Caco-2 (cell line): ENCODE measurements around the gene PSTPIP1. TPM values are rescaled to one million over a fixed set of nuclear protein-coding genes. Genes with fewer than 3 reads are reported as not detected.

Experiments used
- BruUV-seq: library from RNA; stranded (reverse); fragments of 400-500 nt; replicated peaks from 2 replicates; lab custom pipeline; 2021; lab: Mats Ljungman, UMichigan
- CTCF ChIA-PET: fragments of 300-600 bp; sonication (Branson Sonifier 250); formaldehyde crosslinking; loops from one replicate; lab custom pipeline; 2022; ENCODE audit warnings: antibody characterized with exemption; lab: Charles Lee
- POLR2A ChIA-PET: fragments of 300-600 bp; sonication (Branson Sonifier 250); formaldehyde crosslinking; loops from one replicate; lab custom pipeline; 2022; ENCODE audit warnings: antibody characterized with exemption; lab: Charles Lee
- DNase-seq, 2 experiments: peaks; one replicate each; pipeline versions ENCODE4 v3.0.0 to v3.0.0-alpha.2; 2020 to 2022
- H3K27me3 ChIP-seq: replicated peaks from 2 replicates; pipeline ENCODE4 v1.6.0; 2011; ENCODE audit warnings: low read length; ENCODE audit not compliant: control insufficient read depth, insufficient read depth
- H3K36me3 ChIP-seq: 2 replicates; pipeline ENCODE4 v1.5.1; 2011; ENCODE audit warnings: low read length; ENCODE audit not compliant: control insufficient read depth, insufficient read depth
- H3K4me1 ChIP-seq: fragments of 250-450 bp; sonication (Bioruptor Pico); 2 replicates; pipeline ENCODE4 v1.5.1; 2020; ENCODE audit warnings: mild to moderate bottlenecking
- H3K4me3 ChIP-seq: 2 replicates; pipeline ENCODE4 v1.5.1; 2011; ENCODE audit warnings: low read depth, mild to moderate bottlenecking, control low read depth, low read length
- H3K9me3 ChIP-seq: fragments of 250-450 bp; sonication (Bioruptor Pico); 2 replicates; pipeline ENCODE4 v1.5.1; 2020; ENCODE audit warnings: mild to moderate bottlenecking, moderate library complexity
- H3K27ac Mint-ChIP-seq: one replicate; pipeline ENCODE4 v1.8.0; 2022; ENCODE audit warnings: mixed read lengths; ENCODE audit not compliant: unreplicated experiment
- H3K27me3 Mint-ChIP-seq: one replicate; pipeline ENCODE4 v1.8.0; 2022; ENCODE audit warnings: mixed read lengths; ENCODE audit not compliant: insufficient read depth, unreplicated experiment
- H3K36me3 Mint-ChIP-seq: one replicate; pipeline ENCODE4 v1.8.0; 2022; ENCODE audit warnings: mild to moderate bottlenecking, mixed read lengths; ENCODE audit not compliant: insufficient read depth, unreplicated experiment
- H3K4me1 Mint-ChIP-seq: one replicate; pipeline ENCODE4 v1.8.0; 2022; ENCODE audit warnings: low read depth, mixed read lengths; ENCODE audit not compliant: unreplicated experiment
- H3K4me3 Mint-ChIP-seq: one replicate; pipeline ENCODE4 v1.8.0; 2022; ENCODE audit warnings: mild to moderate bottlenecking, moderate library complexity, mixed read lengths; ENCODE audit not compliant: unreplicated experiment
- H3K9me3 Mint-ChIP-seq: one replicate; pipeline ENCODE4 v1.8.0; 2022; ENCODE audit warnings: mixed read lengths; ENCODE audit not compliant: unreplicated experiment
- CTCF ChIP-seq, 2 experiments: fragments of 200-600 bp in 1 of 2; IDR thresholded peaks; 1 replicate in 1 of 2; 2 replicates in 1 of 2; pipeline versions ENCODE4 v1.5.1 to v1.8.0; 2011 to 2022; ENCODE audit warnings: antibody characterized with exemption in 1 of 2, control low read depth in 1 of 2, inconsistent platforms in 1 of 2, low read depth in 1 of 2, low read length in 1 of 2, mild to moderate bottlenecking in 1 of 2, moderate library complexity in 1 of 2; ENCODE audit not compliant: insufficient read depth in 1 of 2, severe bottlenecking in 1 of 2, unreplicated experiment in 1 of 2
- intact Hi-C: fragments of 100-400 bp; cut with micrococcal nuclease; formaldehyde crosslinking; loops from one replicate; pipeline ENCODE4 v1.10.0; 2022; ENCODE audit not compliant: unreplicated experiment
- total RNA-seq: library from RNA; stranded (reverse); gene quantifications from 2 replicates; pipeline ENCODE4 v1.2.3, GENCODE V29; 2022

The PSTPIP1 gene
- total RNA-seq, 1 experiment from 2014 or later, result not detected

DNA sequence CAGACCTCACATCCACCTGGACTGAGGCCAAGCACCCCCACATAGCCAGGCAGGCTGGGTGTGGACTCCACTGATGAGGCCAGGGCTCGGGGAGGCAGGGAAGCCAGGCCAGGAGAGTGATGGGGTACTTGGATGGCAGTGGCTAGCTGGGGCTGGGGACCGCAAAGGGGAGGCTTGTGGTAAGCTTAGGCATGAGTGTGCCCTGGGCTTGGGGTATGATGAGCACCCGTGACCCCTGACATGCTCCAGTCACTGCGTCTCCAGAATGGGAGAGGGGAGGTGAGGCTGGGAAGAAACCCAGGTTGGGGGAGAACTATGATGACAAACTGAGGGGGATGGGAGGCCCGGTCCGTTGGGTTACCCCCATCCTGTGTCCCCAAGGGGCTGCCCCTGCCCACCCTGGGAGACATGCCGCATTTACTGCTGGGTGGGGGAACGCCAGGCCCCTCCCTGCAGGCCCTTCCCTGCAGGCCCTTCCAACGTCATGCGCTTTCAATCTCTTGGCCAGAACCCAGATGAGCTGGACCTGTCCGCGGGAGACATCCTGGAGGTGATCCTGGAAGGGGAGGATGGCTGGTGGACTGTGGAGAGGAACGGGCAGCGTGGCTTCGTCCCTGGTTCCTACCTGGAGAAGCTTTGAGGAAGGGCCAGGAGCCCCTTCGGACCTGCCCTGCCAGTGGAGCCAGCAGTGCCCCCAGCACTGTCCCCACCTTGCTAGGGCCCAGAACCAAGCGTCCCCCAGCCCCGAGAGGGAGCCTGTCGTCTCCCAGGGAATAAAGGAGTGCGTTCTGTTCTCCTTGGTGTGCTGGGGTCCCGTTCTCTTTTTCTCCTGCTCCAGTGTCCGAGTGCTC lies 41.8 kb downstream of the PSTPIP1 start:
- Mint-ChIP-seq H3K36me3 (peaks cover 69% of the 10 kb centered on the region), H3K9me3 (no peaks in the 10 kb centered on the region), H3K27ac (peak overlapping the region; percentile 64), H3K4me3 (peak overlapping the region; percentile 48), H3K27me3 (no peaks in the 10 kb centered on the region), H3K4me1 (peaks cover 13% of the 10 kb centered on the region)
- ChIA-PET POLR2A (no interaction called here), CTCF (interaction anchor here (0.8 kb wide), 1 partner anchor 10 kb away, joined by 3 read pairs; no protein-coding TSS in a partner anchor)
- Histone ChIP-seq H3K9me3 (no peaks in the 10 kb centered on the region), H3K4me3 (no peak overlapping the region), H3K36me3 (no peaks in the 10 kb centered on the region; the same call in 1 of the 2 replicates), H3K4me1 (no peaks in the 10 kb centered on the region), H3K27me3 (no peaks in the 10 kb centered on the region)
- intact Hi-C loops, result no loop called here
- no peak for TF ChIP-seq CTCF (IDR thresholded peaks at IDR 0.05; ENCODE audit: insufficient read depth in 1 of 2, low read depth in 1 of 2, low read length in 1 of 2, severe bottlenecking in 1 of 2, unreplicated experiment in 1 of 2)
- BruUV-seq, result no TSS peak
- DNase-seq, result peak in 1 of 2 experiments; percentile 25

DNA sequence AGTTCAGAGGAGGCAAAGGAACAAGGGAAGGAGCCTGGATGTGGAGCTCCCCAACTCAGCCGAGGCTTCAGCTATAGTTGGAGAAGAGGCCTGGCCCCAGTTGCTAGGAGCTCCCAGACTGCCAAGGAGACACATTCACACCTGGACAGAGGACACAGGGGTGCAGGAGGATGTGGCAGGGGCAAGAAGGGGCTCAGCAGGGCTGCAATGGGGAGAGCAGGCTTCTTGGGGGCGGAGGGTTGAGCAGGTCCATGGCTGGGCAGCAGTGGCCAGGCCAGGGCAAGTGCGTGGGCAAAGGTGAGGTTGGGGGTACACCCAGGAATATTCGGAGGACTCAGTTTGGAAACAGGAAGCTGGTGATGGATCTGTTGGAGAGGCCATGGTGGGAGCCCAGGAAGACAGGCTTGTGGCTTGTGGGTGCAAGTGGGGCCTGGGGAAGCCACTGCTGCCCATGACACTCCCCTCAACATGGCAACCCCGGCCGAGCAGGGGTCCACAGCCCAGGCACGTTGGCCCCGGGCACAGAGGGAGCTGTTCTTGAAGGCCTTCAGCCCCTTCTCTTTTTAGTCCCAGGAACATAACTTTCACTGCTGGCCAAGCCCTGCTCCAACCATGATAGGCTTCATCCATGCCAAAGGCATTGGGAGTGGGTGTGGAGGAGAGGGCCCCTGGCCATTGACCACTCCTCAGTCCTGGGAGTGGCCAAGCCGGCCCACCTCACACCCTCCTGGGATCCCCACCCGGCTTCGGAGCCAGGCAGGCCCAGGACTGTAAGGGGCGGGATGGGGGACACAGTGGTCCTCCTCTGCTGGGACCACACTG lies 42.7 kb downstream of the PSTPIP1 start:
- TF ChIP-seq CTCF (IDR thresholded peaks at IDR 0.05; ENCODE audit: insufficient read depth in 1 of 2, low read depth in 1 of 2, low read length in 1 of 2, severe bottlenecking in 1 of 2, unreplicated experiment in 1 of 2), result no peak
- no peaks in the 10 kb centered on the region for H3K27me3 Mint-ChIP-seq
- H3K9me3 Mint-ChIP-seq, result no peaks in the 10 kb centered on the region
- Histone ChIP-seq H3K4me1 (no peaks in the 10 kb centered on the region), H3K27me3 (no peaks in the 10 kb centered on the region), H3K36me3 (no peaks in the 10 kb centered on the region; the same call in 1 of the 2 replicates), H3K9me3 (no peaks in the 10 kb centered on the region), H3K4me3 (no peak overlapping the region)
- BruUV-seq, result no TSS peak
- H3K4me1 Mint-ChIP-seq, result peaks cover 13% of the 10 kb centered on the region
- H3K36me3 Mint-ChIP-seq, result peaks cover 69% of the 10 kb centered on the region
- ChIA-PET POLR2A (no interaction called here), CTCF (no interaction called here)
- peak overlapping the region; percentile 64 for H3K27ac Mint-ChIP-seq
- H3K4me3 Mint-ChIP-seq, result peak overlapping the region; percentile 48
- intact Hi-C loops, result no loop called here
- peak in 1 of 2 experiments; percentile 27 for DNase-seq
